ENCODE measurements around the gene SORBS1.

GRCh38 chr10:95406651-95407280 is 154.4 kb downstream of the SORBS1 start:
- no peak for TF ChIP-seq CTCF (IDR thresholded peaks at IDR 0.05; ENCODE audit: low read length)
- no peak for TF ChIP-seq EZH2phosphoT487 (IDR thresholded peaks at IDR 0.05; ENCODE audit: low read length)
- no peak for TF ChIP-seq EZH2 (optimal IDR thresholded peaks at IDR 0.05; ENCODE audit: low read depth, low read length)
